Smooth muscle cell of the brain vasculature (primary cell): ENCODE measurements around the gene TTYH1.

Experiments
- DNase-seq: peaks from one replicate; pipeline ENCODE4 v3.0.0-alpha.2; 2012; ENCODE audit warnings: low read depth, low spot score

The TTYH1 gene

GRCh38 chr19:54478677-54479266 is 63.5 kb downstream of the TTYH1 start:
- DNase-seq = no peak

GRCh38 chr19:54480051-54480450 is 64.8 kb downstream of the TTYH1 start:
- DNase-seq = no peak

- no peak for DNase-seq
Measured at GRCh38 chr19:54481326-54481930, 66.2 kb downstream of the TTYH1 start.

- no peak for DNase-seq
Measured at GRCh38 chr19:54482889-54483288, 67.6 kb downstream of the TTYH1 start.

- DNase-seq = no peak
Measured at GRCh38 chr19:54484451-54484850, 69.2 kb downstream of the TTYH1 start.

- no peak for DNase-seq
Measured at GRCh38 chr19:54485851-54486250, 70.6 kb downstream of the TTYH1 start.
